Measurements from ENCODE around the gene USP49.

DNA sequence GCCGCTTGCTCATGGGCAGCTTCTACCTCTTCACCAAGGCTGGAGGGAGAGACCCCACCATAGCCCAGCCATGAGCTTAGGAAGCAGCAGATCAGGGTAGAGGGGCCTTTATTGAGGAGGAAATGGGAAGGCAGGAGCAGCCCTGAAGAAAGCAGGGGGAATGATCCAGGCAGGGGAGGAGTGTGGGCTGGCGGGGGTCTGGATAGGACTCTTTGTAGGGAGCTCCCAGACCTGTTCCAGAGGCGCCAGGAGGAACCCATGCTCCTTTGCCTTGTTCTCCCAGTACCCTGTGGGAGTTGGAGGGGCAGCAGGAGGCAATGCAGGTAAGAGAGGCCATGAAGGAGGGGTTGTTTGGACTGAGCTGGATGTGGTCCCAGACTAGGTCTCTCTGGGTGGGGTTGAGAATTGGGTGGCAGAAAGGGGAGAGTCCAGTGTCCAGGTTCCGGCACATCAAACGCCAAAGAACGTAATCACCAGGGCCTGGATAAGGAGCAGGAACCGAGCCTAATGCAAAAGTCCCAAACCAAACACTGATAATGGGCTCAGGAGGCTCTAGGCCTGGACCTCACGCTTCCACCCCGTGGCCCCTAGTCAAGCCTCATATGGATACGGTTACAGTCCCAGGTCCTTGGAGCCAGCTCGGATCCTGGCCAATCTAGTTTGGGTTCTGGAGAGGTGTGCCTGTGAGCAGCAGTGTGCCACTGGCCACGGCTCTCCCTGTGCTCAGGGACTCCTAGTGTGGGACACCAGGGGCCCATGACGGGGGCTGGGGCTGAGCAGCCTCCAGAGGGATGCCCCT, 135.9 kb downstream of the USP49 start:
- TF ChIP-seq EZH2 (IDR thresholded peaks at IDR 0.05; ENCODE audit: insufficient read depth, poor library complexity, severe bottlenecking) (no peak), EZH2phosphoT487 (IDR thresholded peaks at IDR 0.05; ENCODE audit: insufficient read depth, low read depth) (no peak)

Measured in GM23248 (cell line).